ENCODE measurements around the gene IL36G.

DNA sequence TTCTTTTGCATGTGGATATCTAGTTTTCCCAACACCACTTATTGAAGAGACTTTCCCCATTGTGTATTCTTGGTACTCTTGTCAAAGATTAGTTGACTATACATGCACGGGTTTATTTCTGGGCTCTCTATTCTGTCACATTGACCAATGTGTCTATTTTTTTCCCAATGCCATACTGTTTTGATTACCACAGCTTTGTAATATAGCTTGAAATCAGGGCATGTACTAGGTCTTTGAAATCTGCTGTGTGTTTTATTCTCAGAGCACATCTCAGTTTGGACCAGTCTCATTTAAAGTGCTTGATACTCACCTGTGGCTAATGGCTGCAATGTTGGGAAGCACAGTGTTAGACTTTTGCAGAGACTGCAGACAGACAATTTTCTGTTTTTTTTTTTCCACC is 32.8 kb upstream of the IL36G start:
- TF ChIP-seq POLR2A (IDR thresholded peaks at IDR 0.05; ENCODE audit: low read length), result no peak
- TF ChIP-seq, protein P1, sequence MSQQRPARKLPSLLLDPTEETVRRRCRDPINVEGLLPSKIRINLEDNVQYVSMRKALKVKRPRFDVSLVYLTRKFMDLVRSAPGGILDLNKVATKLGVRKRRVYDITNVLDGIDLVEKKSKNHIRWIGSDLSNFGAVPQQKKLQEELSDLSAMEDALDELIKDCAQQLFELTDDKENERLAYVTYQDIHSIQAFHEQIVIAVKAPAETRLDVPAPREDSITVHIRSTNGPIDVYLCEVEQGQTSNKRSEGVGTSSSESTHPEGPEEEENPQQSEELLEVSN (IDR thresholded peaks at IDR 0.05; ENCODE audit: borderline replicate concordance, low read depth), result no peak
- TF ChIP-seq MAZ (IDR thresholded peaks at IDR 0.05; ENCODE audit: borderline replicate concordance, low read depth, low read length), result no peak
- TF ChIP-seq, protein P2, sequence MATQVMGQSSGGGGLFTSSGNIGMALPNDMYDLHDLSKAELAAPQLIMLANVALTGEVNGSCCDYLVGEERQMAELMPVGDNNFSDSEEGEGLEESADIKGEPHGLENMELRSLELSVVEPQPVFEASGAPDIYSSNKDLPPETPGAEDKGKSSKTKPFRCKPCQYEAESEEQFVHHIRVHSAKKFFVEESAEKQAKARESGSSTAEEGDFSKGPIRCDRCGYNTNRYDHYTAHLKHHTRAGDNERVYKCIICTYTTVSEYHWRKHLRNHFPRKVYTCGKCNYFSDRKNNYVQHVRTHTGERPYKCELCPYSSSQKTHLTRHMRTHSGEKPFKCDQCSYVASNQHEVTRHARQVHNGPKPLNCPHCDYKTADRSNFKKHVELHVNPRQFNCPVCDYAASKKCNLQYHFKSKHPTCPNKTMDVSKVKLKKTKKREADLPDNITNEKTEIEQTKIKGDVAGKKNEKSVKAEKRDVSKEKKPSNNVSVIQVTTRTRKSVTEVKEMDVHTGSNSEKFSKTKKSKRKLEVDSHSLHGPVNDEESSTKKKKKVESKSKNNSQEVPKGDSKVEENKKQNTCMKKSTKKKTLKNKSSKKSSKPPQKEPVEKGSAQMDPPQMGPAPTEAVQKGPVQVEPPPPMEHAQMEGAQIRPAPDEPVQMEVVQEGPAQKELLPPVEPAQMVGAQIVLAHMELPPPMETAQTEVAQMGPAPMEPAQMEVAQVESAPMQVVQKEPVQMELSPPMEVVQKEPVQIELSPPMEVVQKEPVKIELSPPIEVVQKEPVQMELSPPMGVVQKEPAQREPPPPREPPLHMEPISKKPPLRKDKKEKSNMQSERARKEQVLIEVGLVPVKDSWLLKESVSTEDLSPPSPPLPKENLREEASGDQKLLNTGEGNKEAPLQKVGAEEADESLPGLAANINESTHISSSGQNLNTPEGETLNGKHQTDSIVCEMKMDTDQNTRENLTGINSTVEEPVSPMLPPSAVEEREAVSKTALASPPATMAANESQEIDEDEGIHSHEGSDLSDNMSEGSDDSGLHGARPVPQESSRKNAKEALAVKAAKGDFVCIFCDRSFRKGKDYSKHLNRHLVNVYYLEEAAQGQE (IDR thresholded peaks at IDR 0.05), result no peak
- no peak for TF ChIP-seq RCOR1 (IDR thresholded peaks at IDR 0.05; ENCODE audit: low read depth, low read length)
- TF ChIP-seq SREBF2 (IDR thresholded peaks at IDR 0.05), result no peak
- TF ChIP-seq KDM1A (IDR thresholded peaks at IDR 0.05; ENCODE audit: low read depth), result 0 out of 2 replicates have a peak, but pooled peaks have one; percentile 57
- TF ChIP-seq, protein P3, sequence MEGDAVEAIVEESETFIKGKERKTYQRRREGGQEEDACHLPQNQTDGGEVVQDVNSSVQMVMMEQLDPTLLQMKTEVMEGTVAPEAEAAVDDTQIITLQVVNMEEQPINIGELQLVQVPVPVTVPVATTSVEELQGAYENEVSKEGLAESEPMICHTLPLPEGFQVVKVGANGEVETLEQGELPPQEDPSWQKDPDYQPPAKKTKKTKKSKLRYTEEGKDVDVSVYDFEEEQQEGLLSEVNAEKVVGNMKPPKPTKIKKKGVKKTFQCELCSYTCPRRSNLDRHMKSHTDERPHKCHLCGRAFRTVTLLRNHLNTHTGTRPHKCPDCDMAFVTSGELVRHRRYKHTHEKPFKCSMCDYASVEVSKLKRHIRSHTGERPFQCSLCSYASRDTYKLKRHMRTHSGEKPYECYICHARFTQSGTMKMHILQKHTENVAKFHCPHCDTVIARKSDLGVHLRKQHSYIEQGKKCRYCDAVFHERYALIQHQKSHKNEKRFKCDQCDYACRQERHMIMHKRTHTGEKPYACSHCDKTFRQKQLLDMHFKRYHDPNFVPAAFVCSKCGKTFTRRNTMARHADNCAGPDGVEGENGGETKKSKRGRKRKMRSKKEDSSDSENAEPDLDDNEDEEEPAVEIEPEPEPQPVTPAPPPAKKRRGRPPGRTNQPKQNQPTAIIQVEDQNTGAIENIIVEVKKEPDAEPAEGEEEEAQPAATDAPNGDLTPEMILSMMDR (IDR thresholded peaks at IDR 0.05), result no peak
- no peak for TF ChIP-seq BHLHE40 (IDR thresholded peaks at IDR 0.05; ENCODE audit: low read depth, low read length)
- no peak for TF ChIP-seq NR3C1 (IDR thresholded peaks at IDR 0.05)
- no peak for TF ChIP-seq ZC3H11A (IDR thresholded peaks at IDR 0.05)
